Upper lobe of left lung (tissue), 4 donors: ENCODE measurements around the gene MTA2.

ENCODE experiments used
- CTCF ChIP-seq, 6 experiments: fragments of 450-650 bp in 4 of 6; fragments of 200-600 bp in 2 of 6; sonication (generic) in 2 of 6; IDR thresholded peaks; one replicate each; pipeline ENCODE4 v1.5.1; 2016 to 2019; ENCODE audit warnings: antibody characterized with exemption in 6 of 6
- POLR2A ChIP-seq, 4 donors: fragments of 450-650 bp; IDR thresholded peaks; one replicate each; pipeline ENCODE4 v1.5.1; 2016 to 2017; ENCODE audit warnings: antibody characterized with exemption in 4 of 4, mild to moderate bottlenecking in 2 of 4
- POLR2AphosphoS5 ChIP-seq, 2 donors: sonication (generic); formaldehyde crosslinking; IDR thresholded peaks; one replicate each; pipeline ENCODE4 v1.5.1; 2017; ENCODE audit warnings: antibody characterized with exemption in 2 of 2

GRCh38 chr11:62644220-62644619, 42.6 kb upstream of the MTA2 start:
- TF ChIP-seq CTCF (IDR thresholded peaks at IDR 0.05) (no peak), POLR2A (IDR thresholded peaks at IDR 0.05) (no peak), POLR2AphosphoS5 (IDR thresholded peaks at IDR 0.05) (no peak)
